Peyer's patch (tissue), 4 donors: ENCODE measurements around the gene TUBGCP3.

Experiments used
- POLR2A ChIP-seq, 2 donors: fragments of 450-650 bp; IDR thresholded peaks; one replicate each; pipeline ENCODE4 v1.5.1; 2017; ENCODE audit warnings: antibody characterized with exemption in 2 of 2, mild to moderate bottlenecking in 2 of 2, moderate library complexity in 2 of 2
- TF ChIP-seq, protein P1 (sequence below), 6 experiments: fragments of 450-650 bp in 4 of 6; fragments of 200-600 bp in 2 of 6; sonication (generic) in 1 of 6; IDR thresholded peaks; one replicate each; pipeline ENCODE4 v1.5.1; 2017 to 2019; ENCODE audit warnings: antibody characterized with exemption in 6 of 6, mild to moderate bottlenecking in 3 of 6, moderate library complexity in 1 of 6

DNA sequence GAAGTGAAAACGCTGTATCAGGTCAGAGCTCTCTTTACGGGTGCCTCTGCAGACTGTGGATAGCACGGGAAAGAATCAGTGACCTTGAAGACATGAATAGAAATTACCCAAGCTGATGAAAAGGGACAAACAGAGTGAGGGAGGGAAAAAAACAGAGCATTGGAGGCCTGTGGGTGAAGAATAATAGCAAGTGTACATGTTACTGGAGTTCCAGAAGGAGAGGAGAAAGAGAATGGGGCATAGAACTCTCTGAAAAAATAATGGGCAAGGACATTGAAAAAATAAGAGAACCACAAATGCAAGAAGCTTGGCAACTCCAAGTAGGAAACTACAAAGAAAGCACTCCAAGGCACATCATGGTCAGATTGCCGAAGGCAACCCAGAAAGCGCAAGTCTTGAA is 125.5 kb downstream of the TUBGCP3 start:
- TF ChIP-seq, protein P1, sequence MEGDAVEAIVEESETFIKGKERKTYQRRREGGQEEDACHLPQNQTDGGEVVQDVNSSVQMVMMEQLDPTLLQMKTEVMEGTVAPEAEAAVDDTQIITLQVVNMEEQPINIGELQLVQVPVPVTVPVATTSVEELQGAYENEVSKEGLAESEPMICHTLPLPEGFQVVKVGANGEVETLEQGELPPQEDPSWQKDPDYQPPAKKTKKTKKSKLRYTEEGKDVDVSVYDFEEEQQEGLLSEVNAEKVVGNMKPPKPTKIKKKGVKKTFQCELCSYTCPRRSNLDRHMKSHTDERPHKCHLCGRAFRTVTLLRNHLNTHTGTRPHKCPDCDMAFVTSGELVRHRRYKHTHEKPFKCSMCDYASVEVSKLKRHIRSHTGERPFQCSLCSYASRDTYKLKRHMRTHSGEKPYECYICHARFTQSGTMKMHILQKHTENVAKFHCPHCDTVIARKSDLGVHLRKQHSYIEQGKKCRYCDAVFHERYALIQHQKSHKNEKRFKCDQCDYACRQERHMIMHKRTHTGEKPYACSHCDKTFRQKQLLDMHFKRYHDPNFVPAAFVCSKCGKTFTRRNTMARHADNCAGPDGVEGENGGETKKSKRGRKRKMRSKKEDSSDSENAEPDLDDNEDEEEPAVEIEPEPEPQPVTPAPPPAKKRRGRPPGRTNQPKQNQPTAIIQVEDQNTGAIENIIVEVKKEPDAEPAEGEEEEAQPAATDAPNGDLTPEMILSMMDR (IDR thresholded peaks at IDR 0.05), result no peak
- no peak for TF ChIP-seq POLR2A (IDR thresholded peaks at IDR 0.05)
